Parathyroid adenoma (tissue), 2 donors: Measurements from ENCODE around the gene KRTAP10-7.

Experiments
- H2AFZ ChIP-seq: fragments of 300-600 bp; sonication (generic); one replicate; pipeline ENCODE4 v1.7.0; 2017; ENCODE audit warnings: antibody characterized with exemption, mild to moderate bottlenecking
- H3K27ac ChIP-seq: fragments of 300-600 bp; sonication (generic); one replicate; pipeline ENCODE4 v1.7.0; 2017
- H3K27me3 ChIP-seq: fragments of 300-600 bp; sonication (generic); one replicate; pipeline ENCODE4 v1.7.0; 2017; ENCODE audit warnings: low read length; ENCODE audit not compliant: control insufficient read depth, insufficient read depth
- H3K36me3 ChIP-seq: fragments of 300-600 bp; sonication (generic); one replicate; pipeline ENCODE4 v1.7.0; 2017; ENCODE audit warnings: low read length; ENCODE audit not compliant: control insufficient read depth, insufficient read depth
- H3K4me1 ChIP-seq: fragments of 300-600 bp; sonication (generic); one replicate; pipeline ENCODE4 v1.7.0; 2017; ENCODE audit warnings: control low read depth
- H3K4me2 ChIP-seq: fragments of 300-600 bp; sonication (generic); one replicate; pipeline ENCODE4 v1.7.0; 2017; ENCODE audit warnings: low read length
- H3K4me3 ChIP-seq: fragments of 300-600 bp; sonication (generic); one replicate; pipeline ENCODE4 v1.7.0; 2017; ENCODE audit warnings: low read depth, low read length
- H3K79me2 ChIP-seq: fragments of 300-600 bp; sonication (generic); one replicate; pipeline ENCODE4 v1.7.0; 2017; ENCODE audit warnings: control low read depth
- H3K9ac ChIP-seq: fragments of 300-600 bp; sonication (generic); one replicate; pipeline ENCODE4 v1.7.0; 2017; ENCODE audit warnings: mild to moderate bottlenecking
- H3K9me3 ChIP-seq: fragments of 300-600 bp; sonication (generic); one replicate; pipeline ENCODE4 v1.7.0; 2017; ENCODE audit warnings: low read length; ENCODE audit not compliant: control insufficient read depth
- CTCF ChIP-seq: fragments of 300-600 bp; sonication (generic); IDR thresholded peaks from one replicate; pipeline ENCODE4 v1.7.0; 2017; ENCODE audit warnings: antibody characterized with exemption, mild to moderate bottlenecking
- donor health status: primary hyperparathyroidism.

KRTAP10-7 gene

GRCh38 chr21:44575307-44576024, 24.9 kb upstream of the KRTAP10-7 start:
- Histone ChIP-seq H3K36me3 (no peaks in the 10 kb centered on the region), H3K9me3 (no peaks in the 10 kb centered on the region), H3K9ac (no peak overlapping the region), H3K4me3 (no peak overlapping the region), H3K4me2 (no peak overlapping the region), H3K27ac (no peak overlapping the region), H3K79me2 (no peaks in the 10 kb centered on the region), H2AFZ (no peak overlapping the region), H3K4me1 (no peaks in the 10 kb centered on the region), H3K27me3 (no peaks in the 10 kb centered on the region)
- no peak for TF ChIP-seq CTCF

DNA sequence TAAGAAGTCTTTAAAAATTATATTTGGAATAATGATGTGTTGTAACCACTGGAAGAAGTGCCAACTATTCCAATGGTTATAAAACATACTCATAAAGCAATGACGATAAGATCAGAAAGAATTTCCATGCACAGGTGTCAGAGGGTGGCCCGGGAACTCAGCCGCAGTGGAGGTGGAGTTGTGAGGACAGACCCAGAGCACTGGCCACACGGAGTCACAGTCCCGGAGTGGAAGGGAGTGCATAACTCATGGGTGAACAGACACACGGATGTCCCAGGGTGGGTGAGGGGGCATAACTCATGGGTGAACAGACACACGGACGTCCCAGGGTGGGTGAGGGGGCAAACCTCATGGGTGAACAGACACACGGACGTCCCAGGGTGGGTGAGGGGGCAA, 24.4 kb upstream of the KRTAP10-7 start:
- Histone ChIP-seq H3K36me3 (no peaks in the 10 kb centered on the region), H3K27ac (no peak overlapping the region), H3K9me3 (no peaks in the 10 kb centered on the region), H3K4me2 (no peak overlapping the region), H3K27me3 (no peaks in the 10 kb centered on the region), H3K9ac (no peak overlapping the region), H2AFZ (no peak overlapping the region), H3K4me3 (no peak overlapping the region), H3K79me2 (no peaks in the 10 kb centered on the region), H3K4me1 (no peaks in the 10 kb centered on the region)
- no peak for TF ChIP-seq CTCF

DNA sequence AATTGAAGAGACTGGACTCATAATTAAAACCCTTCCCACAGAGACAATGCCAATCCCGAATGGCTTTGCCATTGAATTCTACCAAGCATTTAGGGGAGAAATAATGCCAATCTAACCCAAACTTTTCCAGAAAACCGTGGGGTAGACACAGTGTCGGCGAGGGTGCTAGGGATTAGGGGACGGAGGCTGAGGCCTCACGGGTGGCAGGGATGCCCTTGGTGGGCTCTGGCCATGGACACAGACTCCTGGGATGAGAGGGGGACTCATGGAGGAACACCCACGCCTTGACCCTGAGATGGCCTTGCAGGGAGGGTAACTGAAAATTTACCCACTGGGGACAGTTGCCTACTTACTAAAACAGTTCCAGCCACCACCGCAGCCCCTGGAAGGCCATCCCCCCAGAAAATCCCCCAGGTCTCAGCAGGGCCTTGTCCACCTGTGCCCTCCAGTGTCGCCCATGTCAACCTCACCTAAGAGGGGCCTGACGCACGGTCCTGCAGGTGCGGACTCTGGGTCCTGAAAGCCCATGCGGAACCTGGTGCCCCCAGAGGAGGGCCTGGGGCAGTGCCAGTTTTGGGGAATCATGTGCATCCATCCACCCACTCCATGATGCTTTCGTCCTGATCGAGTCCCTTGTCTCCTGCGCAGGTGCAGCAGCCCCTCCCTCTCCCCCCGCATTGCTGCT, 21.9 kb upstream of the KRTAP10-7 start:
- Histone ChIP-seq H2AFZ (no peak overlapping the region), H3K27ac (no peak overlapping the region), H3K9ac (no peak overlapping the region), H3K4me2 (no peak overlapping the region), H3K9me3 (no peaks in the 10 kb centered on the region), H3K27me3 (no peaks in the 10 kb centered on the region), H3K79me2 (no peaks in the 10 kb centered on the region), H3K36me3 (no peaks in the 10 kb centered on the region), H3K4me3 (no peak overlapping the region), H3K4me1 (no peaks in the 10 kb centered on the region)
- no peak for TF ChIP-seq CTCF

DNA sequence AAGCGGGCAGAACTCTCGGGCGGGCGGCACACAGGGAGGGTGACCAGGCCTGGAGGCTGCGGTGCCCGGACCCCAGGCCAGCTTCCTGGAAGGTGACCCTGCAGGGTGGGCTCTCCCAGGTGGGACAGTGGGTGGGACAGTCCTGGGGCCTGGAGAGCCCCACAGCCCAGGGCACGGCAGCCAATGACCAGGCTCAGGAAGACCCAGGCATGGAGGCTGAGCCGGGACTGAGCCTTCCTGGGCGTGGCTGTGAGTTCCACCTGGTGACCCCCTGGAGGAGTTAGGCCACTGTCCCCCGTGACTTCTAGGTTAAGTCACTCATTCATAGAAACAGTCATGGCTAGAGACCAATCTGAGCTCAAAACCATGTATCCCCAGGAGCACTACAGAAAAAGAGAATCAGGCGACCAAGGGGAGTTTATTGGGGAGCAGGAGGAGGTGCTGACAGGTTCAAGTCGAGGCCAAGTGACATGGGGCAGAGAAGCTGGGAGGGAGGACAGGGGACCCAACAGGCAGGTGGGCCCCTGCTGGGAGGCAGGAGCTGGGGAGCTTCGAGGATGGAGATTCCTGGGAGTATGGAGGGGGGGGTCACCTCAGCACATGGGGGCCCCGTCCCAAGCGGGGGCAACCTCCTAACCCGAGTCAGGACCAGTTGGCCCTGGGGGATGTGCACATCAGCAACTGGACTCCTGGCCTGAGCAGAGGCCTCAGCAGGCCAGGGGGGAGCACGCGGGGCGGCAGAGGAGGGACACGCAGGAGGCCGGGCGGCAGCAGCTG, 21.2 kb upstream of the KRTAP10-7 start:
- no peak overlapping the region for H3K4me2 ChIP-seq
- TF ChIP-seq CTCF = no peak
- no peak overlapping the region for H3K27ac ChIP-seq
- no peaks in the 10 kb centered on the region for H3K27me3 ChIP-seq
- no peaks in the 10 kb centered on the region for H3K9me3 ChIP-seq
- no peak overlapping the region for H2AFZ ChIP-seq
- no peak overlapping the region for H3K4me3 ChIP-seq
- no peaks in the 10 kb centered on the region for H3K4me1 ChIP-seq
- no peaks in the 10 kb centered on the region for H3K79me2 ChIP-seq
- no peak overlapping the region for H3K9ac ChIP-seq
- H3K36me3 ChIP-seq = no peaks in the 10 kb centered on the region
